Stomach (tissue), 9 donors: ENCODE results near the gene BICDL1. TPM values are rescaled to one million over a fixed set of nuclear protein-coding genes. Genes with fewer than 3 reads are reported as not detected.

Experiments used
- DNase-seq, 2 donors: peaks; one replicate each; pipeline versions ENCODE4 v3.0.0 to v3.0.0-alpha.2; 2013 to 2019
- H3K27ac ChIP-seq, 5 donors: fragments of 200-600 bp in 4 of 5; sonication (generic) in 4 of 5; one replicate each; pipeline ENCODE4 v1.5.1; 2013 to 2019; ENCODE audit warnings: mild to moderate bottlenecking in 1 of 5, moderate library complexity in 1 of 5
- H3K27me3 ChIP-seq, 3 donors: fragments of 200-600 bp; sonication (generic); one replicate each; pipeline ENCODE4 v1.5.1; 2017 to 2019; ENCODE audit warnings: mixed run types in 1 of 3
- H3K36me3 ChIP-seq, 4 donors: fragments of 200-600 bp; sonication (generic); 1 replicate in 3 of 4; 2 replicates in 1 of 4; pipeline ENCODE4 v1.5.1; 2016 to 2019
- H3K4me1 ChIP-seq, 4 donors: fragments of 200-600 bp; sonication (generic); one replicate each; pipeline ENCODE4 v1.5.1; 2016 to 2019
- H3K4me3 ChIP-seq, 4 donors: fragments of 200-600 bp; sonication (generic) in 3 of 4; one replicate each; pipeline ENCODE4 v1.5.1; 2016 to 2019; ENCODE audit warnings: mild to moderate bottlenecking in 1 of 4
- H3K9me3 ChIP-seq, 4 donors: fragments of 200-600 bp; sonication (generic); one replicate each; pipeline ENCODE4 v1.5.1; 2016 to 2019
- EP300 ChIP-seq: sonication (generic); formaldehyde crosslinking; IDR thresholded peaks from one replicate; pipeline ENCODE4 v1.6.1; 2017; ENCODE audit warnings: antibody characterized with exemption
- POLR2A ChIP-seq, 4 donors: fragments of 450-650 bp; IDR thresholded peaks; one replicate each; pipeline ENCODE4 v1.6.1; 2016; ENCODE audit warnings: antibody characterized with exemption in 4 of 4, control low read depth in 2 of 4, mild to moderate bottlenecking in 1 of 4, moderate library complexity in 1 of 4
- POLR2AphosphoS5 ChIP-seq, 3 donors: sonication (generic); formaldehyde crosslinking; IDR thresholded peaks; one replicate each; pipeline ENCODE4 v1.6.1; 2016; ENCODE audit warnings: antibody characterized with exemption in 3 of 3
- WGBS, 5 donors: extraction: QIAGEN DNeasy Blood & Tissue Kit in 3 of 5; methylation state at CpG; one replicate each; pipeline versions ENCODE4 v1.1.5 to v1.1.7; 2013 to 2018; 5-methylcytosine and 5-hydroxymethylcytosine counted together
- intact Hi-C: fragments of 100-400 bp; cut with DNase I; formaldehyde crosslinking; loops from one replicate; pipeline ENCODE4 v1.15.1; 2023; ENCODE audit warnings: low total_unique reads
- polyA plus RNA-seq, 3 donors: library from polyadenylated mRNA; stranded (reverse); fragments of 200-250 nt; gene quantifications; one replicate each; pipeline ENCODE4 v1.2.3, GENCODE V29; 2013
- total RNA-seq, 5 donors: library from RNA; depleted of rRNA; stranded (reverse); fragments of >200 nt; gene quantifications; one replicate each; pipeline versions ENCODE4 v1.1.0 to v1.2.3, GENCODE V29; 2014 to 2016
- TF ChIP-seq, protein P1 (sequence below), 7 experiments: fragments of 450-650 bp in 4 of 7; fragments of 200-600 bp in 3 of 7; sonication (generic) in 3 of 7; IDR thresholded peaks; one replicate each; pipeline ENCODE4 v1.5.1; 2016 to 2019; ENCODE audit warnings: antibody characterized with exemption in 7 of 7, control low read depth in 2 of 7, mild to moderate bottlenecking in 1 of 7
- donor health status: healthy with polysubstance abuse.
- donor health status: Bipolar disorder and iron deficiency.
- donor health status: healthy.

BICDL1 gene
- total and polyA plus RNA-seq, 8 donors, result 8.6 to 68.7 (median 25.4) TPM

DNA sequence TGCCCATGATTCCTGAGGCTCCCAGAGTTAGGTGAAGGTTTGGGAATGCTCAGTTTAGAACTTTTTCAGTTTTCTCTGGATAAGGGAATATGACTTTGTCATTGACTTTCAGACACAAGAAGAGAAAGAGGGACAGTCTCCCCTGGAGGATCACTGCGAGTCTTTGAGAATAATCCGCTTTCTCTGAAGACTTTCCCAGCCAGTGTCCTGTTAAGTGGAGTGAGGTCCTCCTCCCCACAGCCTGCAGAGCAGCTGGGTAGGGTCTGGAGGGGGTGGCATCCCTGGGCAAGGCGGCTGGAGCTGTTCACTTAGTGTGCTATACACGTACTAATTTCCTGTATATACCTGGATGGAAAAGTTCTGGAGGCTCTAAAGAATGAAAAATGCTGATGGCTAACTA, 136.0 kb downstream of the BICDL1 start:
- WGBS, 5 donors, result 87 to 92% (median 89%) methylated on average over 4 of the region's 4 CpGs
- peaks cover 27 to 51% (median 43%) of the 10 kb centered on the region in 4 donors for H3K36me3 ChIP-seq
- intact Hi-C loops, result no loop called here

DNA sequence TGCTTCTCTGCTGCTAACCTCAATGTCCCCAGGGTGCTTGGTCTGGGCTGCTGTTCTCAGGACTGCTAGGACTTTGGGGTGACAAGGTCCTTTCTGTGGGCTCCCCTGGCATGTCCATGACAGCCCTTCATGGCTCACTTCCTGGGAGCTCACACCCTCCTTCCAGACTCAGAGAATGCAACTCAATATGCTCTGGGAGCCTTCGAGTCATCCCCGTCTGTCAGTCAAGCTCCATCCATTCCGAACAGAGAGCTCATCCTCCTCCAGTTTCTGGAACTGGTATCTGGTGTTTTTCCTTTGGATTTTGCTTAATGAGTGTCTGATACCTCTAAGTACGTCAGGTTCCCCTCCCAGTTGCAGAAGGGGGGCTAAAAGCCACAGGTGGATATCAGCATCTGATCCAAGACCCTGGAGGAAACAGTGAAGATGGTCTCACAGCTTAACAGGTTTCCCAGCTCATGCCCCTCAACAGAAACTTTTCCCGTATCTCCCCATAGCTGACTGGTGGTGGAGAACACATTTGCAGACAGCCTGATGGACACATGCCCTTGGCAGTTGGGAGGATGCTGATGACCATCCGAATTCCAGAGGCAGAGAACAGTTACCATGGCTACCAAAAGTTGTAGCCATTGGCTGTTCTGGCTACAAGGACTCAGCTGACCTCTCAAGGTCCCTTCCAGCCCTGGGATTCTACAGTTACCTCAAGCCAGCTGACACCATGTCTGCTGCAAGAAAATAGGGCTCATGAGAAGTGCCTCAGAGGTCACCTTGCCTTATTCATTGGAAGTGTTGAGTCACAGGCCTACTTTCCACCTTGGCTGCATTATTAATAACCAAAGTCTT, 137.0 kb downstream of the BICDL1 start:
- H3K4me1 ChIP-seq, result peaks cover 0 to 21% (median 4%) of the 10 kb centered on the region in 4 donors
- H3K27me3 ChIP-seq, result no peaks in the 10 kb centered on the region
- intact Hi-C loops, result no loop called here
- H3K27ac ChIP-seq, result peak overlapping the region in 3 of 5 donors; percentile 7 to 37 (median 10)
- peaks cover 37 to 61% (median 53%) of the 10 kb centered on the region in 4 donors for H3K36me3 ChIP-seq
- WGBS, 5 donors, result 87 to 98% (median 88%) methylated on average over 5 to 6 of the region's 6 CpGs
- DNase-seq, result no peak
- no peaks in the 10 kb centered on the region for H3K9me3 ChIP-seq
- TF ChIP-seq EP300 (no peak), POLR2AphosphoS5 (IDR thresholded peaks at IDR 0.05) (no peak), POLR2A (IDR thresholded peaks at IDR 0.05) (no peak)
- TF ChIP-seq, protein P1, sequence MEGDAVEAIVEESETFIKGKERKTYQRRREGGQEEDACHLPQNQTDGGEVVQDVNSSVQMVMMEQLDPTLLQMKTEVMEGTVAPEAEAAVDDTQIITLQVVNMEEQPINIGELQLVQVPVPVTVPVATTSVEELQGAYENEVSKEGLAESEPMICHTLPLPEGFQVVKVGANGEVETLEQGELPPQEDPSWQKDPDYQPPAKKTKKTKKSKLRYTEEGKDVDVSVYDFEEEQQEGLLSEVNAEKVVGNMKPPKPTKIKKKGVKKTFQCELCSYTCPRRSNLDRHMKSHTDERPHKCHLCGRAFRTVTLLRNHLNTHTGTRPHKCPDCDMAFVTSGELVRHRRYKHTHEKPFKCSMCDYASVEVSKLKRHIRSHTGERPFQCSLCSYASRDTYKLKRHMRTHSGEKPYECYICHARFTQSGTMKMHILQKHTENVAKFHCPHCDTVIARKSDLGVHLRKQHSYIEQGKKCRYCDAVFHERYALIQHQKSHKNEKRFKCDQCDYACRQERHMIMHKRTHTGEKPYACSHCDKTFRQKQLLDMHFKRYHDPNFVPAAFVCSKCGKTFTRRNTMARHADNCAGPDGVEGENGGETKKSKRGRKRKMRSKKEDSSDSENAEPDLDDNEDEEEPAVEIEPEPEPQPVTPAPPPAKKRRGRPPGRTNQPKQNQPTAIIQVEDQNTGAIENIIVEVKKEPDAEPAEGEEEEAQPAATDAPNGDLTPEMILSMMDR (IDR thresholded peaks at IDR 0.05), result no peak
- no peak overlapping the region for H3K4me3 ChIP-seq

More for the DNA sequence above, 136.0 kb downstream of the BICDL1 start:
- TF ChIP-seq POLR2AphosphoS5 (IDR thresholded peaks at IDR 0.05), result no peak
- no peak for TF ChIP-seq EP300
- TF ChIP-seq POLR2A (IDR thresholded peaks at IDR 0.05), result no peak
- TF ChIP-seq, protein P1 (IDR thresholded peaks at IDR 0.05), result no peak
- Histone ChIP-seq H3K27ac (no peak overlapping the region), H3K4me1 (peaks cover 0 to 26% (median 5%) of the 10 kb centered on the region in 4 donors), H3K4me3 (no peak overlapping the region), H3K27me3 (no peaks in the 10 kb centered on the region), H3K9me3 (no peaks in the 10 kb centered on the region)
- DNase-seq, result no peak

DNA sequence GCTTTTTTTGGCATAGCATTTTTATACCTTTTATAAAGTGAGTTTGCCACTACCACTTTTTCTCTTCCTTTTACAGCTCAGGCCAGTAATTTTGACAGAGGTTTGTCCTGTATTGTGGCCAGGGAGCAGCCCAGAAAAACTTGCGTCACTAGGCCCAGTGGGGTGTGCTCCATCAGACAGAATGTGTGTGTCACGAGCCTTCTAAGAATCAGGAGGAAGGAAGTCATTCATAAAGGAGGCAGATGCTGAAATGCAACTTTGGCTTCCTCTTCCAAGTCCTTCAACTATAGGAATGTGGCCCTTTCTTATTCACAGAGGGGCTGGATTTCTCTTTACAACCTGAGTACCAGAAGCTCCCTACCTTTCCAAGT, 137.6 kb downstream of the BICDL1 start:
- intact Hi-C loops, result no loop called here
- TF ChIP-seq POLR2A (IDR thresholded peaks at IDR 0.05) (no peak), POLR2AphosphoS5 (IDR thresholded peaks at IDR 0.05) (peak in 1 of 3 donors; percentile 4), EP300 (no peak)
- TF ChIP-seq, protein P1 (IDR thresholded peaks at IDR 0.05), result no peak
- no peak overlapping the region for H3K4me3 ChIP-seq
- WGBS, 5 donors, result 32 to 78% (median 76%) methylated on average over 2 of the region's 2 CpGs
- H3K36me3 ChIP-seq, result peaks cover 43 to 67% (median 59%) of the 10 kb centered on the region in 4 donors
- H3K27ac ChIP-seq, result peak overlapping the region in 2 of 5 donors; percentile 10 to 37
- H3K4me1 ChIP-seq, result peaks cover 1 to 27% (median 8%) of the 10 kb centered on the region in 4 donors
- peak in 1 of 2 donors; percentile 42 for DNase-seq
- H3K9me3 ChIP-seq, result no peaks in the 10 kb centered on the region
- H3K27me3 ChIP-seq, result no peaks in the 10 kb centered on the region

DNA sequence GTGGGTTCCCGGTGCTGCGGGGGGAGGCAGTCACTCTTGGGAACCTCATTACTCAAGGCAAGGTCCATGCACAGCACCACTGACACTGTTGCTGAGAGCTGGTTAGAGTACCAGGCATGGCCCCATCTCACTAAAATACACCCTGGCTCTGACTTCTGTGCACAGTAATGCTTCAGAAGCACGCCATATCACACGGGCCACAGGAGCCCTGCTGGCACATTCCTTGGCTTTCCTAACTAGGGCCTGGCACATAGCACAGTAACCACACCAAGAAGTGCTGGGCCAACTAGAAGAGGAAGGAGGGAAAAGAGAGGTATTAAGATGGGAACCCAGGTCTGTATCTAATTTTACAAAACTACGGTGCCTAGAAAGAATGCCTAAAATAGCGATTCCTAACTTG, 141.0 kb downstream of the BICDL1 start:
- 84 to 92% (median 88%) methylated on average over 6 of the region's 6 CpGs for WGBS, 5 donors

More for the DNA sequence above, 141.0 kb downstream of the BICDL1 start:
- H3K4me1 ChIP-seq, result peaks cover 10 to 49% (median 19%) of the 10 kb centered on the region in 4 donors
- no peak overlapping the region for H3K27ac ChIP-seq
- DNase-seq, result no peak
- H3K9me3 ChIP-seq, result no peaks in the 10 kb centered on the region
- TF ChIP-seq POLR2A (IDR thresholded peaks at IDR 0.05) (no peak), EP300 (no peak), POLR2AphosphoS5 (IDR thresholded peaks at IDR 0.05) (no peak)
- TF ChIP-seq, protein P1 (IDR thresholded peaks at IDR 0.05), result no peak
- no peak overlapping the region for H3K4me3 ChIP-seq
- peaks cover 75 to 100% (median 93%) of the 10 kb centered on the region in 4 donors for H3K36me3 ChIP-seq
- intact Hi-C loops, result no loop called here
- H3K27me3 ChIP-seq, result no peaks in the 10 kb centered on the region
